Mesendoderm (in vitro differentiated cells): ENCODE measurements around the gene ARMC9.

ENCODE experiments used
- DNase-seq: peaks from one replicate; pipeline ENCODE4 v3.0.0; 2013
- H2AK5ac ChIP-seq: 2 replicates; pipeline ENCODE4 v1.6.1; 2013; ENCODE audit warnings: low read length, inconsistent platforms
- H2BK120ac ChIP-seq: 2 replicates; pipeline ENCODE4 v1.6.1; 2013; ENCODE audit warnings: low read depth, mild to moderate bottlenecking, low read length, moderate library complexity, mixed read lengths
- H2BK15ac ChIP-seq: replicated peaks from 2 replicates; pipeline ENCODE4 v1.6.1; 2013; ENCODE audit warnings: low read depth, mild to moderate bottlenecking, moderate library complexity
- H2BK5ac ChIP-seq: 2 replicates; pipeline ENCODE4 v1.6.1; 2013; ENCODE audit warnings: low read length, inconsistent platforms
- H3K18ac ChIP-seq: 2 replicates; pipeline ENCODE4 v1.6.1; 2013; ENCODE audit warnings: mild to moderate bottlenecking, low read length, mixed read lengths
- H3K23ac ChIP-seq: one replicate; pipeline ENCODE4 v1.6.1; 2013; ENCODE audit warnings: low read length
- H3K27ac ChIP-seq: 2 replicates; pipeline ENCODE4 v1.5.1; 2013; ENCODE audit warnings: low read depth, mild to moderate bottlenecking, inconsistent platforms, low read length, moderate library complexity
- H3K27me3 ChIP-seq: 2 replicates; pipeline ENCODE4 v1.6.1; 2013; ENCODE audit warnings: low read length, control low read depth, mild to moderate bottlenecking, inconsistent platforms; ENCODE audit not compliant: insufficient read depth, poor library complexity
- H3K36me3 ChIP-seq: 2 replicates; pipeline ENCODE4 v1.6.1; 2013; ENCODE audit warnings: low read length, inconsistent platforms; ENCODE audit not compliant: control insufficient read depth, insufficient read depth
- H3K4ac ChIP-seq: one replicate; pipeline ENCODE4 v1.6.1; 2013; ENCODE audit warnings: low read depth, mild to moderate bottlenecking, low read length, moderate library complexity
- H3K4me1 ChIP-seq: 2 replicates; pipeline ENCODE4 v1.6.1; 2013; ENCODE audit warnings: low read depth, low read length, inconsistent platforms; ENCODE audit not compliant: control insufficient read depth
- H3K4me2 ChIP-seq: 2 replicates; pipeline ENCODE4 v1.6.1; 2013; ENCODE audit warnings: low read length
- H3K4me3 ChIP-seq: 2 replicates; pipeline ENCODE4 v1.5.1; 2013; ENCODE audit warnings: mild to moderate bottlenecking, low read length
- H3K56ac ChIP-seq: one replicate; pipeline ENCODE4 v1.6.1; 2013; ENCODE audit warnings: low read length
- H3K79me1 ChIP-seq: 2 replicates; pipeline ENCODE4 v1.6.1; 2013; ENCODE audit warnings: low read length, inconsistent platforms
- H3K79me2 ChIP-seq: 2 replicates; pipeline ENCODE4 v1.6.1; 2013; ENCODE audit warnings: mild to moderate bottlenecking, low read length; ENCODE audit not compliant: control insufficient read depth, insufficient read depth
- H3K9ac ChIP-seq: 2 replicates; pipeline ENCODE4 v1.6.1; 2013; ENCODE audit warnings: low read length, inconsistent platforms
- H4K5ac ChIP-seq: one replicate; pipeline ENCODE4 v1.6.1; 2013; ENCODE audit warnings: low read length
- H4K8ac ChIP-seq: one replicate; pipeline ENCODE4 v1.6.1; 2013; ENCODE audit warnings: low read depth, mild to moderate bottlenecking, control low read depth, low read length, moderate library complexity
- WGBS: extraction: QIAGEN DNeasy Blood & Tissue Kit; methylation state at CpG from one replicate; pipeline ENCODE4 v1.1.7; 2013; ENCODE audit warnings: low lambda C conversion rate, missing lambda C conversion rate; ENCODE audit not compliant: insufficient coverage; ENCODE audit errors: extremely low coverage; 5-methylcytosine and 5-hydroxymethylcytosine counted together

ARMC9 gene

DNA sequence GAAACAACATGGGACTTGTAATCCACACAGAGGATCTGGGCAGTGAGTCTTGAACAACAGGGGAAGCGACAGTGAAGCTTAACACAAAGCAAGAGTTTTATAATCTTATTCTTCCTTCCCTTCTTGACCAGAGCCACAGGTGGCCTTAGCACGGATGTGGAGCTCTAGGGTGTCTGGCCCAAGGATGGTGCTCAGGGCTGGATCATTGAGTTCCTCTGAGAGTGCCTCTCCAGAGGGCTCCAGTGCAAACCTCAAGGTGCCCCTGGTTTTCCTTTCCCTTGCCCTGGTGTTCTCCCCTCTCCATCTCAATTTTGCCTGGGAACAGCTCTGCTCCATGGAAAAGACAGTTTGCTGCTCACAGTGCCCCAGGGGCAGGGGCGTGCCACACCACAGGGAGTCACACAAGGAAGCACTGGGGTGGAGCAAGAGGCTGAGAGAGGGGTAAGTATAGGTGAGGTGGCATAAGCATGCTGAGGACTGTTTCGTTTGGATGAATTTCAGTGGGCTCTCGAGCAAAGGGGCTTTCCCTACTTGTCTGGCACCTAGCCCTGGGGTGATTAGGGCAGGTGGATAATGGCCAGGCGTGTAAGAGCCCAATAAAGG lies 108.5 kb downstream of the ARMC9 start:
- Histone ChIP-seq H2BK120ac (no peak overlapping the region), H3K36me3 (no peaks in the 10 kb centered on the region), H2BK15ac (no peak overlapping the region), H3K4me2 (no peak overlapping the region), H3K27ac (no peak overlapping the region), H3K4me1 (peaks cover 4% of the 10 kb centered on the region), H3K9ac (no peak overlapping the region), H4K8ac (no peak overlapping the region), H3K18ac (no peak overlapping the region), H3K27me3 (no peaks in the 10 kb centered on the region), H3K79me1 (no peaks in the 10 kb centered on the region), H2BK5ac (no peak overlapping the region), H2AK5ac (no peak overlapping the region), H3K56ac (no peak overlapping the region), H3K79me2 (no peaks in the 10 kb centered on the region), H3K4me3 (no peak overlapping the region), H3K23ac (no peak overlapping the region), H4K5ac (no peak overlapping the region), H3K4ac (no peak overlapping the region)
- WGBS, result no CpG with 5 or more reads among the region's 6 CpGs
- DNase-seq, result peak; percentile 28

DNA sequence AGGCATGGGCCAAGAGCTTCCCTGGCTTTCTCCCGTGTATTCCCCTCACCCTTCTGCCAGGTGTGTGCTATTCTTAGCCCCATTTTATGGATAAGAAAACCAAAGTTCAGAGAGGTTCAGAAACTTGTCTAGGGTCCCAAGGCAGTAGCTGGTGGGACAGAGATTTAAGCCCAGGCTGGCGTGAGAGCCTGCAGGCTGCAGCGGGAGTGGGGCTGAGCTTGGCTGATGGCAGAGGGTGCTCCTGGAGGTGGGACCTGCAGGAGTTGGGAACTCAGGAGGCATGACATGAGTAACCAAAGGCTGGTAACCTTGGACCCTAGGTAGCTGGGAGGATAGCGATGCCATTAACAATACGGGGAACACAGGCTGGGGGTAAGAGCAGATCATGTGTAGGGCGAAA lies 109.8 kb downstream of the ARMC9 start:
- no CpG with 5 or more reads among the region's 6 CpGs for whole genome bisulfite sequencing

DNA sequence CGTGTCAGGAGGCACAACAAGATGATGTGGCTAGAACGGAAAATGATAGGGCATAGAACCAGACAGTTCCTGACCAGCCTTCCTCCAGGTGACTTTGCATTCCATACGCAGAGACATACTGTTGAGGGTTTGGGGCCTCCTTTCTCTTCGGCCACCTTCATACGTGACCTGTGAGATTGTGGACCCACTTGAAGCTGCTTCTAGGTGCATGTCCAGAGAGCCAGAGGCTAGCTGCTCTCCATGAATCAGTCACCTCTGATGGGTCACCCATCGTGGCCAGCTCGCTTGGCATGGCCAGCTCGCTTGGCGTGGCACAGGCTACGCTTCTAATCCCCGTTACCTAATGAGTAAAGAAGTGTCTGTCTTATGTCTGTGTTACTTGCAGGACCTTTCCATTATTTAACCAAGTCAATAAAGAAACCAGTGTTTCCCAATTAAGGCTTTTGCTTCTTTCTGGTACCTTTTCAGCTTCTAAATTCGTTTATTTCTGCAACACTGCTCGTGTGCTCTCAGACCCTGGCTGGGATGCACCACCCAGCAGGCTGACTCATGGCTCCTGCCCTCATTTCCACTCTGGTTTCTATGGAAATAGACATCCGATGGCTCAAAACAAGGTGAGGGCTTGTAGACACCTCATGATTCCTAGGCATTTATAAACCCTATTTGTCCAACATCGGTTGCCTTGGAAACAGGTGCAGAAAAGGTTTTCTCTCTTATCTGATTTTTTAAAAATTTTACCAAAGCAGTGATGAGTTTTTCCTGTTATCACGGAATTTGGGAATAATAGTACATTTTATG lies 110.4 kb downstream of the ARMC9 start:
- H4K8ac ChIP-seq, result no peak overlapping the region
- no peak overlapping the region for H4K5ac ChIP-seq
- no peak overlapping the region for H3K27ac ChIP-seq
- no CpG with 5 or more reads among the region's 16 CpGs for WGBS
- H3K9ac ChIP-seq, result no peak overlapping the region
- DNase-seq, result peak; percentile 78
- no peak overlapping the region for H2BK120ac ChIP-seq
- no peak overlapping the region for H2AK5ac ChIP-seq
- H2BK15ac ChIP-seq, result no peak overlapping the region
- no peaks in the 10 kb centered on the region for H3K79me2 ChIP-seq
- H2BK5ac ChIP-seq, result no peak overlapping the region
- H3K18ac ChIP-seq, result no peak overlapping the region
- no peaks in the 10 kb centered on the region for H3K79me1 ChIP-seq
- no peak overlapping the region for H3K4ac ChIP-seq
- no peak overlapping the region for H3K23ac ChIP-seq
- no peaks in the 10 kb centered on the region for H3K36me3 ChIP-seq
- no peak overlapping the region for H3K56ac ChIP-seq
- no peaks in the 10 kb centered on the region for H3K27me3 ChIP-seq
- no peak overlapping the region for H3K4me2 ChIP-seq
- no peak overlapping the region for H3K4me3 ChIP-seq
- peaks cover 4% of the 10 kb centered on the region for H3K4me1 ChIP-seq

More for the DNA sequence above, 109.8 kb downstream of the ARMC9 start:
- Histone ChIP-seq H2BK120ac (no peak overlapping the region), H3K18ac (no peak overlapping the region), H3K4me2 (no peak overlapping the region), H2BK5ac (no peak overlapping the region), H3K79me1 (no peaks in the 10 kb centered on the region), H3K9ac (no peak overlapping the region), H3K56ac (no peak overlapping the region), H3K23ac (no peak overlapping the region), H2AK5ac (no peak overlapping the region), H3K4me3 (no peak overlapping the region), H2BK15ac (no peak overlapping the region), H3K79me2 (no peaks in the 10 kb centered on the region), H3K4me1 (peaks cover 4% of the 10 kb centered on the region), H3K27ac (no peak overlapping the region), H4K5ac (no peak overlapping the region), H3K36me3 (no peaks in the 10 kb centered on the region), H3K27me3 (no peaks in the 10 kb centered on the region), H4K8ac (no peak overlapping the region), H3K4ac (no peak overlapping the region)
- DNase-seq, result no peak

DNA sequence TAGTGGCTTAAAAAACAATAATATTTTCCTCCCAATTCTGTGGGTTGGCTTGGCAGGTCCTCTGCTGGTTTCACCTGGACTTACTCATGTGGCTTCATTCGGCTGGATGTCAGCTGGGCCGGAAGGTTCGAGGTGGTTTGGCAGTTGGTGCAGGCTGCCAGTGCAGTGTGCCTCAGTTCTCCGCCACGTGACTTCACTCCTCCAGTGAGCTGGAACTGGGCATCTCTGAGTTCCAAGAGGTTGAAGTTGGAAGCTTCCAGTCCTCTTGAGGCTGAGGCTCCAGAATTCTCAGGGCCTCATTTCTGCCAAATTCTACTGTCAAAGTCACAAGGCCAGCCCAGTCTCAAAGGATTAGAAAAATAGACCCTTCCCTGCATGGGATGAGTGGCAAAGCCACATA lies 113.6 kb downstream of the ARMC9 start:
- Histone ChIP-seq H3K18ac (no peak overlapping the region), H4K5ac (no peak overlapping the region), H3K36me3 (no peaks in the 10 kb centered on the region), H3K4me1 (peaks cover under 1% of the 10 kb centered on the region), H3K27ac (no peak overlapping the region), H3K4ac (no peak overlapping the region), H3K9ac (no peak overlapping the region), H2BK5ac (no peak overlapping the region), H2BK15ac (no peak overlapping the region), H4K8ac (no peak overlapping the region), H2AK5ac (no peak overlapping the region), H3K56ac (no peak overlapping the region), H3K79me2 (no peaks in the 10 kb centered on the region), H3K79me1 (no peaks in the 10 kb centered on the region), H3K4me3 (no peak overlapping the region), H3K4me2 (no peak overlapping the region), H2BK120ac (no peak overlapping the region), H3K27me3 (no peaks in the 10 kb centered on the region), H3K23ac (no peak overlapping the region)
- DNase-seq, result no peak
- WGBS, result no CpG with 5 or more reads among the region's 5 CpGs

DNA sequence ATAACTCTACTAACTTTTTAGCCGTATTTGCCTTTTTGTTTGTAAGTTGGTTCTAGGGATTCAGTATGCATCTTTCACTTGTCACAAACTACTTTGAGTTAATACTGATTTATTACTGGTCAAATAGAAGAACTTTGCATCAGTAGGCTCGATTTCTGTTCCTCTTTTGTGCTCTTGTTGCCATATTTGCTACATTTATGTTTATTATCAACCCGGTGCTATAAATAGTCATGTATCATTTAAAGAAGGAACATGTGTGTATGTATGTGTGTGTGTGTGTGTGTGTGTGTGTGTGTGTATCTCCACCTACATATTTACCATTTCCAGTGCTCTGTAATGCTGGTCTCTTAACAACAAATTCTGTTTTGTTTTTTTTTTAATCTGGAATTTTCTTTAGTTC lies 117.5 kb downstream of the ARMC9 start:
- H3K56ac ChIP-seq, result no peak overlapping the region
- no peak overlapping the region for H4K8ac ChIP-seq
- H3K4me1 ChIP-seq, result peaks cover 3% of the 10 kb centered on the region
- H3K18ac ChIP-seq, result no peak overlapping the region
- no peak overlapping the region for H3K4me2 ChIP-seq
- no peak overlapping the region for H3K9ac ChIP-seq
- H3K79me2 ChIP-seq, result no peaks in the 10 kb centered on the region
- H3K36me3 ChIP-seq, result no peaks in the 10 kb centered on the region
- no peak overlapping the region for H2BK5ac ChIP-seq
- no peak overlapping the region for H3K23ac ChIP-seq
- no peak overlapping the region for H3K4ac ChIP-seq
- H3K27me3 ChIP-seq, result no peaks in the 10 kb centered on the region
- H2AK5ac ChIP-seq, result no peak overlapping the region
- no peaks in the 10 kb centered on the region for H3K79me1 ChIP-seq
- H2BK15ac ChIP-seq, result no peak overlapping the region
- no peak overlapping the region for H3K27ac ChIP-seq
- no CpG with 5 or more reads among the region's 3 CpGs for WGBS
- no peak overlapping the region for H4K5ac ChIP-seq
- no peak for DNase-seq
- no peak overlapping the region for H3K4me3 ChIP-seq
- no peak overlapping the region for H2BK120ac ChIP-seq
